Neural cell (in vitro differentiated cells): ENCODE measurements around the gene PTPRT. TPM values are rescaled to one million over a fixed set of nuclear protein-coding genes. Genes with fewer than 3 reads are reported as not detected.

Experiments used
- H2AFZ ChIP-seq: fragments of 200-600, 300-800 bp; sonication (generic), shearing (Covaris generic); 2 replicates; pipeline ENCODE4 v1.6.0; 2014; ENCODE audit warnings: low read depth, mild to moderate bottlenecking, antibody characterized with exemption, low read length, moderate library complexity
- H3F3A ChIP-seq: fragments of 200-600 bp; shearing (Covaris generic); 2 replicates; pipeline ENCODE4 v1.6.1; 2016; ENCODE audit warnings: mild to moderate bottlenecking, moderate library complexity, mixed read lengths, antibody characterized with exemption, low read length; ENCODE audit not compliant: insufficient read depth, poor library complexity, severe bottlenecking
- H3K27ac ChIP-seq: fragments of 200-600, 300-800 bp; sonication (generic), shearing (Covaris generic); 2 replicates; pipeline ENCODE4 v1.5.1; 2014; ENCODE audit warnings: mild to moderate bottlenecking, low read length, moderate library complexity
- H3K27me3 ChIP-seq: fragments of 300-800, 200-600 bp; sonication (generic), shearing (Covaris generic); 2 replicates; pipeline ENCODE4 v1.6.0; 2014; ENCODE audit warnings: mild to moderate bottlenecking, low read depth, low read length, moderate library complexity; ENCODE audit not compliant: insufficient read depth
- H3K36me3 ChIP-seq: fragments of 300-800, 200-600 bp; sonication (generic), shearing (Covaris generic); 2 replicates; pipeline ENCODE4 v1.5.1; 2014; ENCODE audit warnings: mild to moderate bottlenecking, antibody characterized with exemption, low read length, moderate library complexity; ENCODE audit not compliant: insufficient read depth
- H3K4me2 ChIP-seq: fragments of 300-800, 200-600 bp; sonication (generic), shearing (Covaris generic); 2 replicates; pipeline ENCODE4 v1.6.0; 2014; ENCODE audit warnings: mild to moderate bottlenecking, low read length
- H3K4me3 ChIP-seq: fragments of 300-800, 200-600 bp; sonication (generic), shearing (Covaris generic); 2 replicates; pipeline ENCODE4 v1.5.1; 2014; ENCODE audit warnings: mild to moderate bottlenecking, low read length, moderate library complexity
- H3K79me2 ChIP-seq: fragments of 200-600 bp; shearing (Covaris generic); replicated peaks from 2 replicates; pipeline ENCODE4 v1.6.0; 2014; ENCODE audit warnings: mild to moderate bottlenecking, low read length, moderate library complexity; ENCODE audit not compliant: insufficient read depth
- H3K9ac ChIP-seq: fragments of 300-800, 200-600 bp; sonication (generic), shearing (Covaris generic); 2 replicates; pipeline ENCODE4 v1.6.1; 2016; ENCODE audit warnings: mild to moderate bottlenecking, low read length, mixed read lengths
- H3K9me2 ChIP-seq: fragments of 200-600 bp; shearing (Covaris generic); 2 replicates; pipeline ENCODE4 v1.6.1; 2016; ENCODE audit warnings: mild to moderate bottlenecking, low read length, mixed read lengths; ENCODE audit not compliant: insufficient read depth
- H3K9me3 ChIP-seq: fragments of 200-600, 300-800 bp; sonication (generic), shearing (Covaris generic); 2 replicates; pipeline ENCODE4 v1.6.1; 2016; ENCODE audit warnings: mild to moderate bottlenecking, mixed run types, low read length, moderate library complexity, mixed read lengths
- H4K20me1 ChIP-seq: fragments of 200-600 bp; shearing (Covaris generic); 2 replicates; pipeline ENCODE4 v1.6.1; 2016; ENCODE audit warnings: mild to moderate bottlenecking, mixed run types; ENCODE audit not compliant: insufficient read depth
- EP300 ChIP-seq: fragments of 450-650 bp; conservative IDR thresholded peaks from 2 replicates; pipeline ENCODE4 v1.6.1; 2014; ENCODE audit warnings: antibody characterized with exemption, mild to moderate bottlenecking, moderate library complexity; ENCODE audit not compliant: poor library complexity, severe bottlenecking
- EZH2 ChIP-seq: fragments of 200-600, 300-800 bp; shearing (Covaris generic), sonication (generic); IDR thresholded peaks from 2 replicates; pipeline ENCODE4 v1.6.1; 2014; ENCODE audit warnings: antibody characterized with exemption, low read length, borderline replicate concordance, mild to moderate bottlenecking; ENCODE audit not compliant: insufficient read depth, poor library complexity, severe bottlenecking
- MXI1 ChIP-seq: fragments of 450-650 bp; conservative IDR thresholded peaks from 2 replicates; pipeline ENCODE4 v1.6.1; 2014; ENCODE audit warnings: antibody characterized with exemption, mild to moderate bottlenecking; ENCODE audit not compliant: poor library complexity, severe bottlenecking
- POLR2AphosphoS5 ChIP-seq: IDR thresholded peaks from 2 replicates; pipeline ENCODE4 v1.6.1; 2012
- RAD21 ChIP-seq: fragments of 450-650 bp; conservative IDR thresholded peaks from 2 replicates; pipeline ENCODE4 v1.6.1; 2014; ENCODE audit warnings: antibody characterized with exemption, mild to moderate bottlenecking, moderate library complexity
- SMC3 ChIP-seq: fragments of 450-650 bp; conservative IDR thresholded peaks from 2 replicates; pipeline ENCODE4 v1.6.1; 2014; ENCODE audit warnings: antibody characterized with exemption, mild to moderate bottlenecking, moderate library complexity; ENCODE audit not compliant: poor library complexity
- TAF1 ChIP-seq: IDR thresholded peaks from 2 replicates; pipeline ENCODE4 v1.6.1; 2012; ENCODE audit warnings: low read depth
- polyA plus RNA-seq: library from polyadenylated mRNA; depleted of rRNA; stranded (reverse); fragments of >200 nt; gene quantifications from 2 replicates; pipeline ENCODE4 v1.2.3, GENCODE V29; 2014
- TF ChIP-seq, protein P1 (sequence below): IDR thresholded peaks from 2 replicates; pipeline ENCODE4 v1.6.1; 2012; ENCODE audit warnings: borderline replicate concordance
- TF ChIP-seq, protein P2 (sequence below): fragments of 450-650 bp; IDR thresholded peaks from 2 replicates; pipeline ENCODE4 v1.5.1; 2014; ENCODE audit warnings: antibody characterized with exemption, mild to moderate bottlenecking, moderate library complexity; ENCODE audit not compliant: poor library complexity, severe bottlenecking

The PTPRT gene
- polyA plus RNA-seq, 1 donor from 2014 or later = 9.2 TPM

DNA sequence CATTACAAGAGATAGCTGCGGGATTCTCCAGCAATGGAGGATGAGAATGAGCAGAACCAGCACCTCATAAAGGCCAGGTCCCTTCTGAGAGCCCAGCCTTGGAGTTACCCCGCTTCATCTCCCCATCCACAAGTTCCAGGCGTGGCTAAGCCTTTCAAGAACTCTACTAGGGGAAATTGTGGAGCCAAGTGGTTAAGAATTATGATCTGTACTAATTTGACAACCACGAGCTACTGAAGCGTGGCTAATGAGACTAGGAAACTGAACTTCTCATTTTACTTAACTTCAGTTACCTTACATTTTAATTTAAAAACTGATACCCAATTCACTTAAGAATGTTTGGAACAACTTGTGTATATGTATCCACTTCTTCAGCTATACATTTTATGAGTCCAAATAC lies 401.0 kb downstream of the PTPRT start:
- no peaks in the 10 kb centered on the region for H3F3A ChIP-seq
- H3K9me3 ChIP-seq = no peaks in the 10 kb centered on the region
- no peak overlapping the region for H3K4me2 ChIP-seq
- H3K9me2 ChIP-seq = no peaks in the 10 kb centered on the region
- TF ChIP-seq RAD21 (no peak), SMC3 (no peak), EZH2 (no peak), POLR2AphosphoS5 (no peak), EP300 (no peak), TAF1 (no peak), MXI1 (no peak)
- TF ChIP-seq, protein P1, sequence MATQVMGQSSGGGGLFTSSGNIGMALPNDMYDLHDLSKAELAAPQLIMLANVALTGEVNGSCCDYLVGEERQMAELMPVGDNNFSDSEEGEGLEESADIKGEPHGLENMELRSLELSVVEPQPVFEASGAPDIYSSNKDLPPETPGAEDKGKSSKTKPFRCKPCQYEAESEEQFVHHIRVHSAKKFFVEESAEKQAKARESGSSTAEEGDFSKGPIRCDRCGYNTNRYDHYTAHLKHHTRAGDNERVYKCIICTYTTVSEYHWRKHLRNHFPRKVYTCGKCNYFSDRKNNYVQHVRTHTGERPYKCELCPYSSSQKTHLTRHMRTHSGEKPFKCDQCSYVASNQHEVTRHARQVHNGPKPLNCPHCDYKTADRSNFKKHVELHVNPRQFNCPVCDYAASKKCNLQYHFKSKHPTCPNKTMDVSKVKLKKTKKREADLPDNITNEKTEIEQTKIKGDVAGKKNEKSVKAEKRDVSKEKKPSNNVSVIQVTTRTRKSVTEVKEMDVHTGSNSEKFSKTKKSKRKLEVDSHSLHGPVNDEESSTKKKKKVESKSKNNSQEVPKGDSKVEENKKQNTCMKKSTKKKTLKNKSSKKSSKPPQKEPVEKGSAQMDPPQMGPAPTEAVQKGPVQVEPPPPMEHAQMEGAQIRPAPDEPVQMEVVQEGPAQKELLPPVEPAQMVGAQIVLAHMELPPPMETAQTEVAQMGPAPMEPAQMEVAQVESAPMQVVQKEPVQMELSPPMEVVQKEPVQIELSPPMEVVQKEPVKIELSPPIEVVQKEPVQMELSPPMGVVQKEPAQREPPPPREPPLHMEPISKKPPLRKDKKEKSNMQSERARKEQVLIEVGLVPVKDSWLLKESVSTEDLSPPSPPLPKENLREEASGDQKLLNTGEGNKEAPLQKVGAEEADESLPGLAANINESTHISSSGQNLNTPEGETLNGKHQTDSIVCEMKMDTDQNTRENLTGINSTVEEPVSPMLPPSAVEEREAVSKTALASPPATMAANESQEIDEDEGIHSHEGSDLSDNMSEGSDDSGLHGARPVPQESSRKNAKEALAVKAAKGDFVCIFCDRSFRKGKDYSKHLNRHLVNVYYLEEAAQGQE = no peak
- TF ChIP-seq, protein P2, sequence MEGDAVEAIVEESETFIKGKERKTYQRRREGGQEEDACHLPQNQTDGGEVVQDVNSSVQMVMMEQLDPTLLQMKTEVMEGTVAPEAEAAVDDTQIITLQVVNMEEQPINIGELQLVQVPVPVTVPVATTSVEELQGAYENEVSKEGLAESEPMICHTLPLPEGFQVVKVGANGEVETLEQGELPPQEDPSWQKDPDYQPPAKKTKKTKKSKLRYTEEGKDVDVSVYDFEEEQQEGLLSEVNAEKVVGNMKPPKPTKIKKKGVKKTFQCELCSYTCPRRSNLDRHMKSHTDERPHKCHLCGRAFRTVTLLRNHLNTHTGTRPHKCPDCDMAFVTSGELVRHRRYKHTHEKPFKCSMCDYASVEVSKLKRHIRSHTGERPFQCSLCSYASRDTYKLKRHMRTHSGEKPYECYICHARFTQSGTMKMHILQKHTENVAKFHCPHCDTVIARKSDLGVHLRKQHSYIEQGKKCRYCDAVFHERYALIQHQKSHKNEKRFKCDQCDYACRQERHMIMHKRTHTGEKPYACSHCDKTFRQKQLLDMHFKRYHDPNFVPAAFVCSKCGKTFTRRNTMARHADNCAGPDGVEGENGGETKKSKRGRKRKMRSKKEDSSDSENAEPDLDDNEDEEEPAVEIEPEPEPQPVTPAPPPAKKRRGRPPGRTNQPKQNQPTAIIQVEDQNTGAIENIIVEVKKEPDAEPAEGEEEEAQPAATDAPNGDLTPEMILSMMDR = no peak
- H2AFZ ChIP-seq = no peak overlapping the region
- no peaks in the 10 kb centered on the region for H3K36me3 ChIP-seq
- no peaks in the 10 kb centered on the region for H3K27me3 ChIP-seq
- H3K9ac ChIP-seq = no peak overlapping the region
- H3K79me2 ChIP-seq = no peaks in the 10 kb centered on the region
- H3K27ac ChIP-seq = no peak overlapping the region
- H4K20me1 ChIP-seq = no peaks in the 10 kb centered on the region
- no peak overlapping the region for H3K4me3 ChIP-seq

DNA sequence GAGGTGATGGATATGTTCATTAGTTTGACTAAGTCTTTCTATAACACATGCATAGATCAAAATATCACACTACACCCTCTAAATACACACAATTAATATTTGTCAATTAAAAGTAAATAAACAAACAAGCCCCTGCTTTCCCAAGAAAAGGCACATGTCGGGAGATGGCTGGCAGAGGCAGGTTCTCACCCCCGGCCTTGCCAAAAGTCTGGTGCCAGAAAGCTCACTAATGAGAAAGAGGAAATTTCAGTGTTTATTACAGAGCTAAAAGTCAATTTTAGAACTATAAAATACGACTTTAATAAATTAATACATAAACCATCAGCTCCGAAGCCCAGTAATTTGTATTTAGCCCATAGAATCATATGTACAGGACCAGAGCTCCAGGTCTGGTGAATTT lies 404.7 kb downstream of the PTPRT start:
- H3K4me2 ChIP-seq = no peak overlapping the region
- H3K9me2 ChIP-seq = no peaks in the 10 kb centered on the region
- TF ChIP-seq EP300 (no peak), TAF1 (no peak), EZH2 (no peak), SMC3 (no peak), MXI1 (no peak), POLR2AphosphoS5 (no peak)
- TF ChIP-seq, protein P1 = no peak
- TF ChIP-seq, protein P2 = no peak
- H3K9me3 ChIP-seq = no peaks in the 10 kb centered on the region
- H3K27me3 ChIP-seq = no peaks in the 10 kb centered on the region
- H3K4me3 ChIP-seq = no peak overlapping the region
- no peaks in the 10 kb centered on the region for H3K36me3 ChIP-seq
- H3K27ac ChIP-seq = no peak overlapping the region
- no peaks in the 10 kb centered on the region for H3F3A ChIP-seq
- no peaks in the 10 kb centered on the region for H4K20me1 ChIP-seq
- no peak overlapping the region for H2AFZ ChIP-seq
- H3K9ac ChIP-seq = no peak overlapping the region
- no peaks in the 10 kb centered on the region for H3K79me2 ChIP-seq
